GM10847 (cell line): ENCODE measurements around the gene PRDM15.

Experiments used
- POLR2A ChIP-seq: IDR thresholded peaks from 2 replicates; pipeline ENCODE4 v1.6.1; 2011; ENCODE audit not compliant: insufficient read length; ENCODE audit errors: extremely low read depth

The PRDM15 gene

DNA sequence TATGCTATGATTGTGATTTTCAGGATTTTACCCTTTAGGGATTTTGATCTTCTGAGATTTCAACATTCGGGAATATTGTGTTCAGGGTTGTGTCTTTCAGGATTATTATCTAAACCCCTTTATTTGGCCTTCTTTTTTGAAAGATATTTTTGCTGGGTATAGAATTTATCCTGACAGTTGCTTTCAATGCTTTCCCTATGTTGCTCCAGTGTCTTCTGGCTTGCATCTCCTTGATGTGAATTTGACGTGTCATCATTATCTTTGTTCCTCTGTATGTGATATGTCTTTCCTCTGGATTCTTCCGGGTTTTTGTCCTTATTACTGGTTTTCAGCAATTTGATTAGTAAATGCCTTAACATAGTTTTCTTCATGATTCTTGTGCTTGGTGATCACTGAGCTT is 86.4 kb downstream of the PRDM15 start:
- no peak for TF ChIP-seq POLR2A

DNA sequence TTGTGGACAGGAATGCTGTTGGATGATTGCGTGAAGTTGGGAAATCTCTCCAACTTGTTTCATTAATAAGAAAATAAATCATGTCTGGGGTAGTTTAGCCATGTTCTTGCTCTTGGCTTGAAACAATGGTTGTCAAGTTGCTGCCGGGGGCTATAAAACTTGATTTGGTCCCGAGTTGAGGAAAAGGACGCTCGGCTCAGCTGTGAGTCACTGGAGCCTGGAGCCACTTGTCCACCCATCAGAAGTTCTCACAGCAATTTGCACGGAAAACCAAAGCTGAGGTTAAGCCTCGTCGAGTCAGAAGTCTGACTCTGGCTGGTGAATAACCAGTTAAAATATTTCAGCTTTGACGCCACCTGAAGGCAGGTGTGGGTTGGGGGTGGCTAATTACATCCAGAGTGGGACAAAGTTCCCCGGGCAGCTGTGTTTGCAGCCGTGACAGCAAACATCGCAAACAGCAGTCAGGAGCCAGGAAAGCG is 92.6 kb downstream of the PRDM15 start:
- no peak for TF ChIP-seq POLR2A

DNA sequence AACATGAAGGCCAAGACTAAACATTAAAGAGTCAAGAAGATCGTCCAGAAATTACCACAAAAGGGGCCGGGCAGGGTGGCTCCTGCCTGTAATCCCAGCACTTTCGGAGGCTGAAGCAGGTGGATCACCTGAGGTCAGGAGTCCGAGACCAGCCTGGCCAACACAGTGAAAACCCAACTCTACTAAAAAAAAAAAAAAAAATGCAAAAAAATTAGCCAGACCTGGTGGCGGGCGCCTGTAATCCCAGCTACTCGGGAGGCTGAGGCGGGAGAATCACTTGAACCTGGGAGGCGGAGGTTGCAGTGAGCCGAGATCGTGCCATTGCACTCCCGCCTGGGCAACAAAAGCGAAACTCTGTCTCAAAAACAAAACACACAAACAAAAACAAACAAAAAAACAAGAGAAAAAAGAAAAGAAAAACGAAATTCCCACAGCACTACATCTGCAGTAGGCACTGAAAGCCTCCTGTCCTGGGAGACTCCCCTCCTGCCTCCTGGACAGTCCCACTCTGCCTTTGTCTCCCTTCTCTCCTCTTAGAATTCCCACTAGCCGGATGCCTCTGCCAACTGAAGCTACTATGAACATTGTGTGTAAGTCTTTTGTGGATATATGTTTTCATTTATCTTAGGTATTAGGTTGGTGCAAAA is 94.6 kb downstream of the PRDM15 start:
- TF ChIP-seq POLR2A, result no peak

DNA sequence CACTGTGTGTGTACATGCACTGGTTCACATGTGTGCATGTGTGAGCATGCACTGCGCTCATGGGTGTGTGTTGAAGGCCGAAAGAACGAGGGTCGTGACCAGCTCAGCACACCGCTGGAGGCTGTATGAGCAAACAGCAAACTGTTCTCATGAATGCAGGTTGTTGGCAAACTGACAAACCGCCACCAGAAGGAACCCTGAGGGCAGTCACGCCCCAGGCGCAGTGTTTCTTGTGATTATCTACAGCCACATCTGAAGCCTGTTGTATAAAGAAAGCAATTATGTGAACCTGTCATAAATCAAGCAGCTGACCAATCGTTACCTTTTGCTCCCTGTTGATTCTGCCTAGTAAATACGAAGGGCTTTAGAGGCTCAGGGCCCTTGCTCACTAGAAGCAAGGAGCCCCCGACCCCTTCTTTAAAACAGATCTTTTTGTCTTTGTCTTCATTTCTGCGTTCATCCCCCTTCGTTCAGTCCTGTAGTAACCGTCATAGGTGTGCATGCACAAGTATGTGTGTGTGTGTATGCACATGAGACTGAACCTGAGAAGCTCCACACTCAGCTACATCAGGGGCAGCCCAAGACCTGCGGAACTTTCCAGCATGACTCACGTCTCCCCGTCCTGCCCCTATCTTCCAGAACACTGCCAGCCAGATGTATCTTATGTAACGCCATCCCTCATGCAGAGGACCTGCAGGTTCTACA is 95.5 kb downstream of the PRDM15 start:
- TF ChIP-seq POLR2A, result no peak

DNA sequence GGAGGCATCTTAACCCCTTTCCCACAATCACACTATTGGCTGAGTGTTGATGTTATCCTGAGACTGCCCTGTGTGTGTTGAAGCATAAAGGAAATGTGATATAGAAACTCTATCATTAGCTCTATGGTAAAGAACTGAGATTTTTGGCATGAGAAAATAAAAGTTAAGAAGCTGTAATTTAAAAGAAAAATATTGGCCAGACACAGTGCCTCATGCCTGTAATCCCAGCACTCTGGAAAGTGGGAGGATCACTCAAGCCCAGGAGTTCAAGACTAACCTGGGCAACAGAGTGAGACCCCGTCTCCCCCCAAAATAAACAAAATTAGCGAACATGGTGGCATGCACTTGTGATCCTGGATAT is 98.1 kb downstream of the PRDM15 start:
- no peak for TF ChIP-seq POLR2A

DNA sequence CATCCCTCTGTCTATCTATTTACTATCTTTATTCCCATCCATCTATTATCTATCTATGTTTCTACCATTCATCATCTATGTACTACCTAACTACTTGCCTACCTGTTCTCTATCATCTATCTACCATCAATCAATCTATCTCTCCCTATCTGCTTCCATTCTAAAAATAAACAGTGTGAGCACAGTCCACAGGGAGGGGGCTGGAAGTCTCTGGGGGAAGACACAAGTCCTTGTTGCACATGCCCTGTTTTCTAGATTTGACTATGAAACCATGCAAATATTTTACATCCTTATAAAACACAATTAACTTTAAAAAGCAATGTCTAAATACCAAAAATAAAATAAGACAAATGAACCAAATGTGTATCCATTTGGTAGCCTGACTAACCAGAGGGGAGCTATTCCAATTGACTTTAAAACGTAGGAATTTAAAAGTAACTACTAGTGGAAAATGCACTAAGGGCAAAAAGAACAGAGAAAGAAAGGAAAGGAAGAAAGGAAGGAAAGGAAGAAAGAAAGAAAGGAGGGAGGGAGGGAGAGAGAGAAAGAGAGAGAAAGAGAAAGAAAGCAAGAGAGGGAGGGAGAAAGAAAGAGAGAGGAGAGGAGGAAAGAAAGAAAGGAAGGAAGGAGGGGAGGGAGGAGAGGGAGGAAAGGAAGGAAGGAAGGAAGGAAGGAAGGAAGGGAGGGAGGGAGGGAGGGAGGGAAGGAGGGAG is 98.7 kb downstream of the PRDM15 start:
- TF ChIP-seq POLR2A, result no peak

DNA sequence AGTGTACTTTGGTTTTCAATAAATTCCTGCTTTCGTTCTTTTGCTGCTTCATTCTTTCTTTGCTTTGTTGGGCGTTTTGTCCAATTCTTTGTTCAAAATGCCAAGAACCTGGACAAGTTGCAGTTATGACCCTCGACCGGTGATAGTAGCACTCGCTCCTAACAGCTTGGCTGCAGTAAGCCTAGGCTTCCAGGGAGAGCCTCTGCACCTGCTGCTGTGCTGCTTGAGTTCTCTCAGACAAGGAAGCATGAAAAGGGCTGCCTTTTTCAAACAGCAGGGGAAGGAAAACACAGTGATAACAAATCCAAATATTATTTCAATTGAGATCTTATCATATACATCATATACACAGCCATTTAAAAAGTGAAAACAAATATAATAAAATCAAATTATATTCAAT is 99.5 kb downstream of the PRDM15 start:
- TF ChIP-seq POLR2A, result no peak

DNA sequence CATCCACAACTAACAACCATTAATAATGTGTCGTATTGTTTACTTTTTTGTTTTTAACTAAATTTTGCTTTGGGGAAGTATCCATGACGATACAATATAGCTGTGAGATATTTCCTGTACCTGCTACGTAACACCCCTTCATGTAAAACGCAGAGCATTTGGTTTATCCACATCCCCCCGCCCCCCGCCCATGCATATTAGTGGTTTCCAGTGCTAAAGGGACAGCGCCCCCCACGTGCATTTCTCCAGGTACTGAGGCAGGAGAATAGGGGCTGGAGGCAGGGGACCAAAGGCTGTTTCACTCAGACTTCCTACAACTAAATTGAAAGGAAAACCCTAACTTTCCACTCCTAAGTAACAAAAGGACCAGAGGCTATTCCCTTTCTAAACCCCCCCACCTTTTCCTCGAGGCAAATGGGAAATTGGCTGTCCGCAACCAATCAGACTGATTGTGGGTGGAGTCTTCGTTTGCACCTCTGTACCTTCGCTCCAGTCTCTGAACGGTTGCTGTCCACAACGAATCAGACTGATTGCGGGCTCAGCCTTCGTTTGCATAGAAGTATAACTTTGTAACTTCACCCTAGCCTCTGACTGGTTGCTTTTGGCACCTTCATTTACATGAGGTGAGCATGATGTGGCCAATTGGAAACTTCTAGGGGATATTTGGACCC is 100.1 kb downstream of the PRDM15 start:
- no peak for TF ChIP-seq POLR2A

DNA sequence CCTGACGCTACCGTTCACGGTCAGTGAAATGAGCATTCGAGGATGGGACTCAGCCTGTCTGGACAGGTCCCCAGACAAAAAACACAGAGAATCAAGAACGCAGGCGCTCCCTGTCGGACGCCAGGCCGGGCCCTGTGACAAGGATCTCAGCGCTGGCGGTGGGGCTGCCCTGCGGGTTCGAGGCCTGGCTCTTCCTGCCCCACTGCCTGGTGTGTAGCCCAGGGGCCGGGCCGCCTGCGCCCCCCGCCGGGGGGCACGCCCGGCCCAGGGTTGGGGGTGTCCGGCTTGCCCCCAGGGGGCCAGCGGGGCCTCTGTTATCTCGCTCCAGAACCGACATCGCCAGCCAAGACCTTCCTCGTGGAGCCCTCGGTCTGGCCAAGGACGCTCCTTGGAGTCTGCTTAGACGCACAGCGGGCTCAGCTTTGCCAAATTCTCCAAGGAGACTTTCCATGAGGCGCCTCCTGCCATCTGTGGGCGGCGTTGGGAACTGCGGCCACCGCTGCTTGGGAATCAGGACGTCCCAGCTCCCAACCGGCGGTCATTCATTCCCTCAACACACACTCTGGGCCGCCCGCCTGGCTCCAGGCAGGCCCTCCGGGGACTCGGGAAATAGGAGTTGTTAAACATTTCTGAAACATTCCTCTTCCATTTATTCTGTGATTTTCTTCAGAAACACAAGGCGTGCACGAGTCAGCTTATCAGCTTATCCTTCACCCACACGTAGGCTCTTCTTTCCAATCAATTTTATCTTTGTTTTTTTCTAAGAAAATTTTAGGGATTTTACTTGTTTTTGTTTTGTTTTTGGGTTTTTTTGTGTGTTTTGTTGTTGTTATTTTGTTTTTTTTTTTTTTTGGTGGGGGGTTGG is 101.0 kb downstream of the PRDM15 start:
- no peak for TF ChIP-seq POLR2A

DNA sequence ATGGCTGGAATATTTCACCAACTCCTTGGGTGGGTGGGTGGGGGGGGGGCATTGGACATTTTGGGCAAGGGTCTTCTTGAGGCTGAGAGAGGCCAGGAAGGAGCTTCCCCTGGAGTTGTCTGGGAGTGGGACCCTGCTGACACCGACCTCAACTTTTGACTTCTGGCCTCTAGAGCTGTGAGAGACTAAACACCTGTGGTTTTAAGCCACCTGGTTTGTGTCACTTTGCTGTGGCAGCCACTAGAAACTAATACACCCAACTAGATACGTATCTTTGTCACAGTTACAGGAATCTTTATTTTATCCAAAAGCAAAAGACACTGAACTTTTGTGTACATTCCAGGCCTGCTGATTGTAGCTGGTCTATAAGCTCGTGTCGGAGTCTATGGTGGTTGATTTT is 102.4 kb downstream of the PRDM15 start:
- no peak for TF ChIP-seq POLR2A

DNA sequence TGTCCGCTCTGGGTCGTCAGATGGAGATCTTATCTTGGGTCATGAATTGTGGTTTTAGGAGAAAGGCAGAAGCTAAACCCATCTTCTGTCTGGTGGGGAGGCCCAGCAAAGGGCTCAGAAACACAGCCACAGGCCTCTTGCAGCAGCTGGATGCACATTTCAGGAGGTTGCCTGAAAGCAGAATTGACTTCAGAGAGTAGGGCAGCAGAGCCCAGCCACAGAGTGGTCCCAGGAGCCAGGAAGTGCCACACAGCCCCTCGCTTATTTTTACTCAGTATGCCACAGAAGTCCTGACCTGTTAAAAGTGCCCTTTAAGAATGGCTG is 104.0 kb downstream of the PRDM15 start:
- no peak for TF ChIP-seq POLR2A

DNA sequence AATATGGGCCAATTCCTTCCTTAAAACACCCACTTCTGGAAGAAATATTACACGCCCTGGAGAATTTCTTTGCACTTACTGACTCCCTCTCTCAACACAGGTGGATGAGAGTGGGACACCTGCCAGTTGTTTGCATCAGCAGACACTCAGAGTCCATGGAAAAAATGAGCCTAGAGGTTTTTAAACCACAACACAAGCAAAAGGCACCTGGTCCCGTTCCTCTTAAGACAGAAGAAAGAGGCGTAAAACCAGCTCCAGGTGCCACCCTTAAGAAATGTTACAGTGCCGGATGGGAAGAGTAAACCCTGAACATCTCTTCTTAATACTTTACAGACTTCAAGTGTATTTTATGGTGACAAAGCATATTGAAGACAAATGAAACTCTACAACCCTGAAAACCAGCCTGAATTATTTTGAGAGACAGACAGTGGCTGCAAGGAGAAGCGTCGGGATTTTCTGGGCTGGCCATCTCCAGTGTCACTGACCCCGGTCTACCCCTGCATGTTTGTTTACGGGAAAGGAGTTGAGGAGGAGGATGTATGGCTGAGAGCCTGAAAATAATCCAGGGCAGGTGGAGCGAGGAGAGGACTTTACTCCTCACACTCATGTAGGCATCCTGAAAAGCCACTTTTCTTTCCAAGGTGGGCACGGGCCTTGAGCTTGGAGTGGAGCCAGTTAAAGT is 104.5 kb downstream of the PRDM15 start:
- no peak for TF ChIP-seq POLR2A

DNA sequence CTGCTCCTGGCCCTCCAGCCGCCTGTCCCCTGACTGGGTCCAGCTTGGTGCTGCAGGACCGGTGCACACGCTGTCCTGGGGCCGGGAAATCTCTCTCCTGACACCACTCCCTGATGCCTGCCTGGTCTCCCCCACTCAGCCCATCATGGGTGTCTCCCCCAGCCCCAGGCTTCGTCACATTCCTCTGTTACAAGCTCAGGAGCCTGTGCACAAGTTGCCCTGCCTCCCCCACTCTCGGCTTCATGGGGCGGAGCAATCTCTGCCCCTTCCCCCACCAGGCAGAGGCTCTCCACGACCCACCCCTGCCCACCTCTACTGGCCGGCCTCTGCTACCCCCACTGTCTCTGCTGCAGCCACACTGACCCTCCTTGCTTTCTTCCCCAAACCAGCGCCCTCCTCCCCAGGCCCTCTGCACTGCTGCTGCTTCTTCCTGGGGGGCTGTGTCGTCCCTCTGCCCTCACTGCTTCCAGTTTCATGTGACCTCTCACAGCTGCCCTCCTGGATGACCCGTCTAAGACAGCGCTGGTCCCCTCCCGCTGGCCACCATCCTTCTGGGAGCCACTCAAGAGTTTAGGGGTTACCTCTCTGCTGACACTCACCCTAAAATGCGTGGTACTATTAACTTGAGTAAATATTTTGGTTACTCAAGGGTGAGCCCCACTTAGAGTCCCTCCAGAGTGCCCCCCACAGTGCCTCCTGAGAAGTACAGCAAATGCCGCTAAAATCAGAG is 106.6 kb downstream of the PRDM15 start:
- TF ChIP-seq POLR2A, result no peak

DNA sequence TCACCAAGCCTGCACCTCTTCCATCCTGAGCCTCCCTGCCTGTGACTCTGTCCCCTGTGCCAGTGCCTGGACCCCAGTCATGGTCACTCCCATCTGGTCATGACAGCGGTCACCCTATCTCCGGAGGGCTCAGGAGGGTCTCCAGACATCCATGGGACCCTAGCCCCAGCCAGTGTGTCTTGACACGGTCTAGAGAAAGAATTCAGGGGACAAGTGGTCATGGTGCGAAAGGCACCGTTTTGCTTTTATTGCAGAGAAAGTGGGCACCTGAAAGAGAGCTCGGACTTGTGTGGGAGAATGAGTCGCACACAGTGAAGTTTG is 107.6 kb downstream of the PRDM15 start:
- TF ChIP-seq POLR2A, result no peak
